A549 treated with ZK216348 at 1 μM for 4 hours (cell line): ENCODE measurements around the gene AP1S1. TPM values are rescaled to one million over a fixed set of nuclear protein-coding genes. Genes with fewer than 3 reads are reported as not detected.

Source experiments
- total RNA-seq: library from RNA; stranded (reverse); fragments of 200-300 nt; extraction: Qiagen RNA extraction; gene quantifications from 5 replicates; pipeline ENCODE4 v1.2.3, GENCODE V29; 2022; ENCODE audit warnings: low read depth

AP1S1 gene
- total RNA-seq: 133 to 146 TPM (median 140 TPM) in 5 replicates

GRCh38 chr7:101153969-101154692 is at the start of gene AP1S1:
Gene AP1S1, plus strand, starts transcription at chr7:101154476. Its CDS starts 39 bp downstream, at chr7:101154515.

GRCh38 chr7:101126651-101127459 is 27.4 kb upstream of the AP1S1 start, which contains the start of gene SERPINE1:
Gene SERPINE1, plus strand, starts transcription at chr7:101127104. Its CDS starts 1,290 bp downstream, at chr7:101128394.

GRCh38 chr7:101165075-101165957 is 11.0 kb downstream of the AP1S1 start, which contains the start of gene VGF:
Gene VGF, minus strand, starts transcription at chr7:101165569. Its CDS starts 726 bp downstream, at chr7:101164843.

GRCh38 chr7:101180130-101180755 is 26.0 kb downstream of the AP1S1 start, which contains the start of gene NAT16:
Gene NAT16, minus strand, starts transcription at chr7:101180293. Its CDS starts 5,486 bp downstream, at chr7:101174807.

GRCh38 chr7:101200862-101201599 is 46.8 kb downstream of the AP1S1 start, which contains the start of gene MOGAT3:
Gene MOGAT3, minus strand, starts transcription at chr7:101201036. Its CDS starts 182 bp downstream, at chr7:101200854.

Other genes starting within 250 kb of the AP1S1 start
- 9.8 to 23.5 TPM (median 22.0 TPM) in 5 replicates for gene MUC3A, start 204.9 kb upstream of the AP1S1 start, total RNA-seq
- 10.8 to 20.4 TPM (median 16.4 TPM) in 5 replicates for gene MUC12, start 184.9 kb upstream of the AP1S1 start, total RNA-seq
- 0.01 to 0.30 TPM (median 0.02 TPM) in 5 replicates for gene MUC17, start 134.4 kb upstream of the AP1S1 start, total RNA-seq
- gene TRIM56, start 69.0 kb upstream of the AP1S1 start, total RNA-seq: 8.6 to 18.6 TPM (median 14.5 TPM) in 5 replicates
- 1,301 to 1,792 TPM (median 1,475 TPM) in 5 replicates for gene SERPINE1, start 27.4 kb upstream of the AP1S1 start, total RNA-seq
- 8.9 to 26.8 TPM (median 17.5 TPM) in 5 replicates for gene VGF, start 11.1 kb downstream of the AP1S1 start, total RNA-seq
- 0.13 to 0.29 TPM (median 0.22 TPM) in 5 replicates for gene NAT16, start 25.8 kb downstream of the AP1S1 start, total RNA-seq
- not detected in 5 replicates for gene MOGAT3, start 46.6 kb downstream of the AP1S1 start, total RNA-seq
- gene PLOD3, start 63.1 kb downstream of the AP1S1 start, total RNA-seq: 66.1 to 89.3 TPM (median 85.4 TPM) in 5 replicates
- gene ZNHIT1, start 63.7 kb downstream of the AP1S1 start, total RNA-seq: 63.7 to 98.7 TPM (median 88.6 TPM) in 5 replicates
- gene CLDN15, start 83.3 kb downstream of the AP1S1 start, total RNA-seq: 6.5 to 14.6 TPM (median 12.5 TPM) in 5 replicates
- 113 to 155 TPM (median 140 TPM) in 5 replicates for gene FIS1, start 90.6 kb downstream of the AP1S1 start, total RNA-seq
- gene IFT22, start 167.3 kb downstream of the AP1S1 start, total RNA-seq: 50.6 to 55.2 TPM (median 52.1 TPM) in 5 replicates
- 0.18 to 0.62 TPM (median 0.44 TPM) in 5 replicates for gene COL26A1, start 208.4 kb downstream of the AP1S1 start, total RNA-seq